D721Med (cell line): ENCODE measurements around the gene ARHGEF40.

Experiments used
- DNase-seq: peaks from one replicate; pipeline ENCODE4 v3.0.0; 2011; ENCODE audit warnings: low spot score; ENCODE audit not compliant: insufficient read length
- FAIRE-seq: peaks from 2 replicates; lab custom pipeline; 2011; peaks lifted over from hg19 to GRCh38; lab: Jason Lieb, UNC
- TF ChIP-seq, protein P1 (sequence below): IDR thresholded peaks from 2 replicates; pipeline ENCODE4 v1.5.1; 2012; ENCODE audit warnings: mild to moderate bottlenecking, control low read depth; ENCODE audit not compliant: insufficient read depth; ENCODE audit errors: missing control alignments

The ARHGEF40 gene

DNA sequence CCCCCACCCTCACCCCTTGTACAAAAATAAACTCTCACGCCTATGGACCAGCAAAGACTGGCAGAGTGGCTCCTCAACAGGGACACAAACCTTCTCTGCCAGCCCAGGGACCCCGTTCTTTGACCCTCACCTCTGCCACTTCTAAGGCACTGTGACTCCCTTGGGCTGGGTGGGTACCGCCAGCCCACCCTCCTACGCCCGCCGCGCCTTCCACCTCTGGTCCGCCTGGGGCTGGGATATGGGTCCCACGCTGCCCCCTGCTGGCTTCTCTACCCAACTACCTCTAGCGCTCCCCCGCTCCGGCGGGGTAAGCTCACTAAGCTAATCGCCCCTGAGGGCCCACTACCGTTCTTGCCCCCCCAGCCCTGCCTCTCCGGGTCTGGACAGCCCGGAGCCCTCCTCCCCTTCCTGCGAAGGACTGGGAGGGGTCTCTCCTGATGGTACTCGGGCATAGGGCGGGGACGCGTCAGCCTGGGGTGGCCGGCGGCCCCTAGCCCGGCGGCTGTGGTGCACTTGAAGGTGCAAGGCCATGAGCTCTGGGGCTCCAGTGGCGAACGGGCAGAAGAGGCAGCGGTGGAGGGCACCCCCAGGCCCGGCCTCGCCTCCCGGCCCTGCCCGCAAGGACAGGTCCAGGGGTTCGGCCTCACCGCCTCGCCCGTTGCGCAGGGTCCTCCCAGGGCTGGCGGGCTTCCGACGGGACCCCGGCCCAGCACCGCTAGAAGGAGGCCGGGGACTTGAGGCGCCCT lies 20.3 kb downstream of the ARHGEF40 start:
- DNase-seq, result peak; percentile 58
- TF ChIP-seq, protein P1, sequence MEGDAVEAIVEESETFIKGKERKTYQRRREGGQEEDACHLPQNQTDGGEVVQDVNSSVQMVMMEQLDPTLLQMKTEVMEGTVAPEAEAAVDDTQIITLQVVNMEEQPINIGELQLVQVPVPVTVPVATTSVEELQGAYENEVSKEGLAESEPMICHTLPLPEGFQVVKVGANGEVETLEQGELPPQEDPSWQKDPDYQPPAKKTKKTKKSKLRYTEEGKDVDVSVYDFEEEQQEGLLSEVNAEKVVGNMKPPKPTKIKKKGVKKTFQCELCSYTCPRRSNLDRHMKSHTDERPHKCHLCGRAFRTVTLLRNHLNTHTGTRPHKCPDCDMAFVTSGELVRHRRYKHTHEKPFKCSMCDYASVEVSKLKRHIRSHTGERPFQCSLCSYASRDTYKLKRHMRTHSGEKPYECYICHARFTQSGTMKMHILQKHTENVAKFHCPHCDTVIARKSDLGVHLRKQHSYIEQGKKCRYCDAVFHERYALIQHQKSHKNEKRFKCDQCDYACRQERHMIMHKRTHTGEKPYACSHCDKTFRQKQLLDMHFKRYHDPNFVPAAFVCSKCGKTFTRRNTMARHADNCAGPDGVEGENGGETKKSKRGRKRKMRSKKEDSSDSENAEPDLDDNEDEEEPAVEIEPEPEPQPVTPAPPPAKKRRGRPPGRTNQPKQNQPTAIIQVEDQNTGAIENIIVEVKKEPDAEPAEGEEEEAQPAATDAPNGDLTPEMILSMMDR, result peak; percentile 27
- no peak for FAIRE-seq

DNA sequence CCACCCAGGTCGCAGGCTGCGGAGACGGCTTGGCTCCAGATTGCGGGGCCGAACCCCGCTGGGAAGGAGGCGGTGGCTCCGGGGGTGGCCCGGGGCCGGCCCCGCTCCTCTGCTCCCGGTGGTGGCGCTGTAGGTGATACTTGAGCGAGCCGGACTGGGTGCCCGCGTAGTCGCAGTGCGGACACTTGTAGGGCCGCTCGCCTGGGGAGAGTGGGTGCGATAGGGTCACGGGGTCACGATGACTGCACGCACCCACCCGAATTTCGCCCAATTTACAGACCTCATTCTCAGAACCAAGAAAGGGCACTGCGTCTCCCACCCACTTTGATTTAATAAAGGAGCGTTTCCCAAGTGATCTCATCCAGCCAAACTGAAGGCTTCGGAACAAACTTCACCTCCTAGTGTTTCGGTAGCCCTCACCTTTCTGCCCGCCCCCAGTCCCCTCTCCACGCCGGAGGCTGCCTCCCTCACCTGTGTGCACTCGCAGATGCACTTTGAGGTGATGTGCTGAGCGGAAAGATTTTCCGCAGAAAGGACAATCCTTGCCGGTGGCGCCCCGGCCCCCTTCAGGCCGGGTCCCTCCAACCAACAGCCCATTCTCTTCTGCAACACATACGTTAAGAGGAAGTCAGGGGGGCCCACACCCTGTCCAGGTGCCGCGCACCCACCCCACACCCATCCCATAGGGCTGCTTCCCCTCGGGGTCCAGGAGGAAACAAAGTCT lies 21.0 kb downstream of the ARHGEF40 start:
- no peak for DNase-seq
- TF ChIP-seq, protein P1, result no peak
- no peak for FAIRE-seq

DNA sequence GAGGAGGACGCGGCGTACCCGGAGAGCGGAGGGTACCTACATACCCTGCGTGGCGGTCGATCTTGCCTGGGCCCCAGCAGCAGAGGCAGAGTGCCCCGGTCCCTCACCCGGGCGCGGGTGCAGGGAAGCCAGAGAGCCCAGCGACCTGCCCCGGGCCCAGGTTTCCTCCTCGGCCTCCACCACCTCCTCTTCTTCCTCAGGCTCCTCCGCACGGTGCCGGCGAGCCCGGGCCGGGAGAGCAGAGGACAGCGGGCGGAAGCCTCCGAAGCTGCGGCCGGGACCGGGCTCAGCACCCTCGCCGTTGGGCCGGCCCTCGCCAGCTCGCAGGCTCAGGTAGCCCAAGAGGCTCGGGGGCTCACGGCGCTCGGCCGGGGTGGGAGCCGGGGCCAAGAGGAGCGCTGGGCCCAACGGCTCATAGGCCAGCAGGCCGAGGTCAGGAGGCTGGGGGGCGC lies 21.7 kb downstream of the ARHGEF40 start:
- no peak for FAIRE-seq
- TF ChIP-seq, protein P1, result no peak

DNA sequence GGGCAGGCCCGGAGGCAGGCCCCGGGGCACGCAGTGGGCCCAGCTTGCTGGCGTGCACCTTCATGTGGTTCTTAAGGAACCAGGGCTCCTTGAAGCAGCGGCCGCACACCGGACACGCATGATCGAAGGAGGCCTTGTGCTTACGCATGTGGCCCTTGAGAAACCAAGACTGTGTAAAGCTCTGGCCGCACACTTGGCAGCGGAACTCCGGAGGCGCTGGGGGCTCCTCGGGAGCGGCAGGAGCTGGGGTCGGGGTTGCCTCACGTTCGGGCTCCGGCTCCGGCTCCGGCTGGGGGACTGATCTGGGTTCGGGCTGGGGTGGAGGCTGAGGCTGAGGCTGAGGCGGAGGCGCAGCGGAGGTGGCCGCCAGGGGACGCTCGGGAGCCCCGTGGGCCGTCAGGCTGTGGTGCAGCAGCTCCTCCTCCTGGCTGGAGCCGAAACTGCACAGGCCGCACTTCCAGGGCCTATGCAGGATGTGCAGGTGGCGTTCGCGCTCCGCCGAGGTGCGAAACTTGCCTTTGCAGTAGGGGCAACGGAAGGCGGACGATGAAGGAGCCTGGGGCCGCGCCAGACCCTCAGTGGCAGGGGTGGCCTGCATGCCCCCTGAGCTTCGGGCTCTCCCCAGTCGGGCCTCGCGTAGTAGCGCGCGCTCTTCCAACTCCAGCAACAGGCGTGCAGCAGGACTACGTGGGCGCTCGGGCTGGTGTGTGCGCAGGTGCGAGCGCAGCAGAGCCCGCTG lies 22.3 kb downstream of the ARHGEF40 start:
- DNase-seq, result peak; percentile 85
- TF ChIP-seq, protein P1, result peak; percentile 99
- no peak for FAIRE-seq

More for the DNA sequence above, 21.7 kb downstream of the ARHGEF40 start:
- DNase-seq, result peak; percentile 16

DNA sequence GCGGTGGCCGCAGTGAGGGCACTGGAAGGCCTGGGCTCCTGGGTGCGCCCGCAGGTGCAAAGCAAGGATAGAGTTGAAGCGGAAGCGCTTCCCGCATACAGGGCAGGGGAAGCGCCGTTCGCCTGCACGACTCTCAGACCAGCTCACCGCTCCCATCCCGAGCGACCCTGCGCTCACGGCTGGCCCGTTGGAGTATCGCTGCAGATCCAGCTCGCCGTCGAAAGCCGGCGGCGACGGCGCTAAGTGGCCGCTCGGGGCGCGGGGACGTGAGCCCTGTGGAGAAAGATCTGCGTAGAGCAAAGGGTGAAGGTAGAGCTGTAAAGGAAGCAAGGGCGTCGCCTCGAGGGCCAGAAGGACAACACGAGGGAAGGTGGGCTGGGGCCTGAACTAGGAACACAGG lies 22.9 kb downstream of the ARHGEF40 start:
- TF ChIP-seq, protein P1, result no peak
- no peak for DNase-seq
- no peak for FAIRE-seq

DNA sequence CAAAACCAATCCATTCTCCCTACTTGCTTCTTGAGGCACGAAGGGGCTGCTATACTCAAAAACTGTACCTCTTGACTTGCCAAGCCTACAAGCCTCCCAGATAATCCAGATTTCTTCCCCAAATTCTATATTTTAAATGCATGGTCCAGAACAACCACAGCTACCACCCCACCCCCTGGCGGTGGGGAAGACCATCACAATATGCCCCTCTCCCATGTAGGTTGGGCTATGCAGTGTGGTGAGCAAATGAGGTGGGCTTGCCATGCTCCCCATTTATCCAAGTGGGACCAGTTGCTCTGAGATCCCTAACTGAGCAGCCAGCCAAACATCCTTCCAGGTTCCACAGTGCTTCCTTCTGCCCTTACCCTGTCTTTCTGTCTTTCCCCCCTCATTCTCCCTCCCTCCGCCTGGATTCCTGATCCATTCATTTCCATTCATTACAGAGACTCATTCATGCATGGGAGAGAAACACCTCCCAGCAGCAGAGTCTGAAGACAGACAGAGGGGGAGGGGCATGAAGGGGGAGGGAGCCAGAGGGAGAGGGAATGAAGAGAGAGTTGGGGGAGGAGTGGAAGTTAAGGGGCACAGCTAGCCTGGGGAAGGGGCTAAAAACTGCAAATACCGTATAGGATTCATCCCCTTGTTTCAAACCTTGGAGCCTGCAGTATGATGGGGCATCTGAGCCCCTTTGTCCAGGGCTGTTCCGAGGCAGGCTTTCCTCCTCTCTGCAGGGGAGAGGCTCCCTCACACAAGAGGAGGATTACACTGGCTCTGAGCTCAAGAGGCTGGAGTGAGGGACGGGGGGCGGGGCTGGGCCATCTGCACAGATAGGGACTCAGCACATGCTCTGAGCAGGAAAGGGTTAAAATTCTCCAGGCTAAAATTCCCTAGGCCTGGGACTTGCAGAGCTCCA lies 23.9 kb downstream of the ARHGEF40 start:
- TF ChIP-seq, protein P1, result peak; percentile 31
- FAIRE-seq (no peak), DNase-seq (peak; percentile 63)
